SK-N-SH treated with all-trans-retinoic acid at 6 μM for 48 hours (cell line): ENCODE results near the gene PPP1R12B.

ENCODE experiments used
- ATAC-seq: fragments of 200-7000 bp; cut with Tn5 transposase; 3 replicates; pipeline ENCODE4 v1.9.1; 2020; ENCODE audit warnings: mild to moderate bottlenecking, moderate library complexity
- BACH2 ChIP-seq: fragments of 250-450 bp; sonication (Bioruptor Pico); IDR thresholded peaks from 2 replicates; pipeline ENCODE4 v1.9.0; 2021; ENCODE audit warnings: mild to moderate bottlenecking, borderline replicate concordance
- CSDC2 ChIP-seq: fragments of 250-450 bp; sonication (Bioruptor Pico); IDR thresholded peaks from 2 replicates; pipeline ENCODE4 v1.5.0; 2020; ENCODE audit warnings: mild to moderate bottlenecking, moderate library complexity
- ESRRG ChIP-seq: fragments of 250-450 bp; sonication (Bioruptor Pico); IDR thresholded peaks from 2 replicates; pipeline ENCODE4 v1.6.1; 2021; ENCODE audit warnings: mild to moderate bottlenecking
- GLIS3 ChIP-seq: fragments of 250-450 bp; sonication (Bioruptor Pico); IDR thresholded peaks from 2 replicates; pipeline ENCODE4 v1.5.0; 2020; ENCODE audit warnings: mild to moderate bottlenecking, moderate library complexity
- OSR1 ChIP-seq: fragments of 250-450 bp; sonication (Bioruptor Pico); IDR thresholded peaks from 2 replicates; pipeline ENCODE4 v1.8.0; 2022; ENCODE audit warnings: moderate library complexity, mild to moderate bottlenecking, inconsistent platforms
- POU6F1 ChIP-seq: fragments of 250-450 bp; sonication (Bioruptor Pico); IDR thresholded peaks from 2 replicates; pipeline ENCODE4 v1.8.0; 2021; ENCODE audit warnings: low read depth, mild to moderate bottlenecking, moderate library complexity, borderline replicate concordance
- PPARA ChIP-seq: fragments of 250-450 bp; sonication (Bioruptor Pico); IDR thresholded peaks from 2 replicates; pipeline ENCODE4 v1.5.0; 2020; ENCODE audit warnings: mild to moderate bottlenecking, borderline replicate concordance
- RARB ChIP-seq: fragments of 250-450 bp; sonication (Bioruptor Pico); IDR thresholded peaks from 2 replicates; pipeline ENCODE4 v1.8.0; 2021; ENCODE audit warnings: mild to moderate bottlenecking, moderate library complexity
- SNAI2 ChIP-seq: fragments of 250-450 bp; sonication (Bioruptor Pico); IDR thresholded peaks from 2 replicates; pipeline ENCODE4 v1.5.0; 2020; ENCODE audit warnings: mild to moderate bottlenecking, moderate library complexity
- TCF4 ChIP-seq: fragments of 250-450 bp; sonication (Bioruptor Pico); IDR thresholded peaks from 2 replicates; pipeline ENCODE4 v1.8.0; 2021; ENCODE audit warnings: mild to moderate bottlenecking, moderate library complexity, borderline replicate concordance
- TSHZ2 ChIP-seq: fragments of 250-450 bp; sonication (Bioruptor Pico); IDR thresholded peaks from 2 replicates; pipeline ENCODE4 v1.5.0; 2020; ENCODE audit warnings: mild to moderate bottlenecking, moderate library complexity
- ZC3H10 ChIP-seq: fragments of 250-450 bp; sonication (Bioruptor Pico); IDR thresholded peaks from 2 replicates; pipeline ENCODE4 v1.5.1; 2021; ENCODE audit warnings: mild to moderate bottlenecking, moderate library complexity
- ZFP30 ChIP-seq: fragments of 450-650 bp; formaldehyde crosslinking; IDR thresholded peaks from 2 replicates; pipeline ENCODE4 v1.5.0; 2022; ENCODE audit warnings: mild to moderate bottlenecking, moderate library complexity
- ZNF565 ChIP-seq: fragments of 450-650 bp; formaldehyde crosslinking; conservative IDR thresholded peaks from 2 replicates; pipeline ENCODE4 v1.5.0; 2020; ENCODE audit warnings: low read depth, mild to moderate bottlenecking, moderate library complexity
- ZNF70 ChIP-seq: fragments of 450-650 bp; formaldehyde crosslinking; IDR thresholded peaks from 2 replicates; pipeline ENCODE4 v1.5.0; 2020; ENCODE audit warnings: mild to moderate bottlenecking, moderate library complexity
- ZNF8 ChIP-seq: fragments of 450-650 bp; formaldehyde crosslinking; IDR thresholded peaks from 2 replicates; pipeline ENCODE4 v1.5.0; 2020; ENCODE audit warnings: mild to moderate bottlenecking, moderate library complexity
- TF ChIP-seq, protein P1 (sequence below): fragments of 250-450 bp; sonication (Bioruptor Pico); IDR thresholded peaks from 2 replicates; pipeline ENCODE4 v1.8.0; 2020; ENCODE audit warnings: mild to moderate bottlenecking, moderate library complexity, borderline replicate concordance
- TF ChIP-seq, protein P2 (sequence below): fragments of 250-450 bp; sonication (Bioruptor Pico); IDR thresholded peaks from 2 replicates; pipeline ENCODE4 v1.5.1; 2020; ENCODE audit warnings: low read depth, mild to moderate bottlenecking, moderate library complexity
- TF ChIP-seq, protein P3 (sequence below): fragments of 250-450 bp; sonication (Bioruptor Pico); IDR thresholded peaks from 2 replicates; pipeline ENCODE4 v1.5.1; 2021; ENCODE audit warnings: mild to moderate bottlenecking, moderate library complexity

The PPP1R12B gene

GRCh38 chr1:202357506-202357905 is 9.0 kb downstream of the PPP1R12B start:
- ATAC-seq: no peak
- TF ChIP-seq ZFP30 (CRISPR knock-in tag) (no peak), ZNF8 (CRISPR knock-in tag) (no peak), ZNF70 (no peak), CSDC2 (no peak), SNAI2 (CRISPR knock-in tag) (no peak), GLIS3 (no peak), TCF4 (CRISPR knock-in tag) (no peak), POU6F1 (no peak), ZC3H10 (CRISPR knock-in tag) (no peak), ZNF565 (no peak), PPARA (CRISPR knock-in tag) (no peak), TSHZ2 (CRISPR knock-in tag) (no peak)
- TF ChIP-seq, protein P1, sequence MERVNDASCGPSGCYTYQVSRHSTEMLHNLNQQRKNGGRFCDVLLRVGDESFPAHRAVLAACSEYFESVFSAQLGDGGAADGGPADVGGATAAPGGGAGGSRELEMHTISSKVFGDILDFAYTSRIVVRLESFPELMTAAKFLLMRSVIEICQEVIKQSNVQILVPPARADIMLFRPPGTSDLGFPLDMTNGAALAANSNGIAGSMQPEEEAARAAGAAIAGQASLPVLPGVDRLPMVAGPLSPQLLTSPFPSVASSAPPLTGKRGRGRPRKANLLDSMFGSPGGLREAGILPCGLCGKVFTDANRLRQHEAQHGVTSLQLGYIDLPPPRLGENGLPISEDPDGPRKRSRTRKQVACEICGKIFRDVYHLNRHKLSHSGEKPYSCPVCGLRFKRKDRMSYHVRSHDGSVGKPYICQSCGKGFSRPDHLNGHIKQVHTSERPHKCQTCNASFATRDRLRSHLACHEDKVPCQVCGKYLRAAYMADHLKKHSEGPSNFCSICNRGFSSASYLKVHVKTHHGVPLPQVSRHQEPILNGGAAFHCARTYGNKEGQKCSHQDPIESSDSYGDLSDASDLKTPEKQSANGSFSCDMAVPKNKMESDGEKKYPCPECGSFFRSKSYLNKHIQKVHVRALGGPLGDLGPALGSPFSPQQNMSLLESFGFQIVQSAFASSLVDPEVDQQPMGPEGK (CRISPR knock-in tag): no peak
- TF ChIP-seq, protein P2, sequence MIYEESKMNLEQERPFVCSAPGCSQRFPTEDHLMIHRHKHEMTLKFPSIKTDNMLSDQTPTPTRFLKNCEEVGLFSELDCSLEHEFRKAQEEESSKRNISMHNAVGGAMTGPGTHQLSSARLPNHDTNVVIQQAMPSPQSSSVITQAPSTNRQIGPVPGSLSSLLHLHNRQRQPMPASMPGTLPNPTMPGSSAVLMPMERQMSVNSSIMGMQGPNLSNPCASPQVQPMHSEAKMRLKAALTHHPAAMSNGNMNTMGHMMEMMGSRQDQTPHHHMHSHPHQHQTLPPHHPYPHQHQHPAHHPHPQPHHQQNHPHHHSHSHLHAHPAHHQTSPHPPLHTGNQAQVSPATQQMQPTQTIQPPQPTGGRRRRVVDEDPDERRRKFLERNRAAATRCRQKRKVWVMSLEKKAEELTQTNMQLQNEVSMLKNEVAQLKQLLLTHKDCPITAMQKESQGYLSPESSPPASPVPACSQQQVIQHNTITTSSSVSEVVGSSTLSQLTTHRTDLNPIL (CRISPR knock-in tag): no peak
- TF ChIP-seq, protein P3, sequence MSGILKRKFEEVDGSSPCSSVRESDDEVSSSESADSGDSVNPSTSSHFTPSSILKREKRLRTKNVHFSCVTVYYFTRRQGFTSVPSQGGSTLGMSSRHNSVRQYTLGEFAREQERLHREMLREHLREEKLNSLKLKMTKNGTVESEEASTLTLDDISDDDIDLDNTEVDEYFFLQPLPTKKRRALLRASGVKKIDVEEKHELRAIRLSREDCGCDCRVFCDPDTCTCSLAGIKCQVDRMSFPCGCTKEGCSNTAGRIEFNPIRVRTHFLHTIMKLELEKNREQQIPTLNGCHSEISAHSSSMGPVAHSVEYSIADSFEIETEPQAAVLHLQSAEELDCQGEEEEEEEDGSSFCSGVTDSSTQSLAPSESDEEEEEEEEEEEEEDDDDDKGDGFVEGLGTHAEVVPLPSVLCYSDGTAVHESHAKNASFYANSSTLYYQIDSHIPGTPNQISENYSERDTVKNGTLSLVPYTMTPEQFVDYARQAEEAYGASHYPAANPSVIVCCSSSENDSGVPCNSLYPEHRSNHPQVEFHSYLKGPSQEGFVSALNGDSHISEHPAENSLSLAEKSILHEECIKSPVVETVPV (CRISPR knock-in tag): no peak

- no peak for ATAC-seq
- TF ChIP-seq ZNF70: no peak
- no peak for TF ChIP-seq RARB (CRISPR knock-in tag)
- no peak for TF ChIP-seq ESRRG (CRISPR knock-in tag)
- no peak for TF ChIP-seq CSDC2
- no peak for TF ChIP-seq ZC3H10 (CRISPR knock-in tag)
- no peak for TF ChIP-seq PPARA (CRISPR knock-in tag)
- no peak for TF ChIP-seq ZNF565
- TF ChIP-seq, protein P2 (CRISPR knock-in tag): no peak
- TF ChIP-seq, protein P1 (CRISPR knock-in tag): no peak
- no peak for TF ChIP-seq BACH2 (CRISPR knock-in tag)
- no peak for TF ChIP-seq OSR1
- TF ChIP-seq TSHZ2 (CRISPR knock-in tag): no peak
- TF ChIP-seq ZFP30 (CRISPR knock-in tag): no peak
Measured at GRCh38 chr1:202361224-202361623, 12.7 kb downstream of the PPP1R12B start.
